Neural cell (in vitro differentiated cells): ENCODE data around the gene RUSC1. TPM values are rescaled to one million over a fixed set of nuclear protein-coding genes. Genes with fewer than 3 reads are reported as not detected.
A peak's percentile ranks its signal among the peaks of the same experiment; 100 is the strongest.

Experiments
- H2AFZ ChIP-seq: fragments of 200-600, 300-800 bp; sonication (generic), shearing (Covaris generic); 2 replicates; pipeline ENCODE4 v1.6.0; 2014; ENCODE audit warnings: low read depth, mild to moderate bottlenecking, antibody characterized with exemption, low read length, moderate library complexity
- H3F3A ChIP-seq: fragments of 200-600 bp; shearing (Covaris generic); 2 replicates; pipeline ENCODE4 v1.6.1; 2016; ENCODE audit warnings: mild to moderate bottlenecking, moderate library complexity, mixed read lengths, antibody characterized with exemption, low read length; ENCODE audit not compliant: insufficient read depth, poor library complexity, severe bottlenecking
- H3K27ac ChIP-seq: fragments of 200-600, 300-800 bp; sonication (generic), shearing (Covaris generic); 2 replicates; pipeline ENCODE4 v1.5.1; 2014; ENCODE audit warnings: mild to moderate bottlenecking, low read length, moderate library complexity
- H3K27me3 ChIP-seq: fragments of 300-800, 200-600 bp; sonication (generic), shearing (Covaris generic); 2 replicates; pipeline ENCODE4 v1.6.0; 2014; ENCODE audit warnings: mild to moderate bottlenecking, low read depth, low read length, moderate library complexity; ENCODE audit not compliant: insufficient read depth
- H3K36me3 ChIP-seq: fragments of 300-800, 200-600 bp; sonication (generic), shearing (Covaris generic); 2 replicates; pipeline ENCODE4 v1.5.1; 2014; ENCODE audit warnings: mild to moderate bottlenecking, antibody characterized with exemption, low read length, moderate library complexity; ENCODE audit not compliant: insufficient read depth
- H3K4me2 ChIP-seq: fragments of 300-800, 200-600 bp; sonication (generic), shearing (Covaris generic); 2 replicates; pipeline ENCODE4 v1.6.0; 2014; ENCODE audit warnings: mild to moderate bottlenecking, low read length
- H3K4me3 ChIP-seq: fragments of 300-800, 200-600 bp; sonication (generic), shearing (Covaris generic); 2 replicates; pipeline ENCODE4 v1.5.1; 2014; ENCODE audit warnings: mild to moderate bottlenecking, low read length, moderate library complexity
- H3K79me2 ChIP-seq: fragments of 200-600 bp; shearing (Covaris generic); replicated peaks from 2 replicates; pipeline ENCODE4 v1.6.0; 2014; ENCODE audit warnings: mild to moderate bottlenecking, low read length, moderate library complexity; ENCODE audit not compliant: insufficient read depth
- H3K9ac ChIP-seq: fragments of 300-800, 200-600 bp; sonication (generic), shearing (Covaris generic); 2 replicates; pipeline ENCODE4 v1.6.1; 2016; ENCODE audit warnings: mild to moderate bottlenecking, low read length, mixed read lengths
- H3K9me2 ChIP-seq: fragments of 200-600 bp; shearing (Covaris generic); 2 replicates; pipeline ENCODE4 v1.6.1; 2016; ENCODE audit warnings: mild to moderate bottlenecking, low read length, mixed read lengths; ENCODE audit not compliant: insufficient read depth
- H3K9me3 ChIP-seq: fragments of 200-600, 300-800 bp; sonication (generic), shearing (Covaris generic); 2 replicates; pipeline ENCODE4 v1.6.1; 2016; ENCODE audit warnings: mild to moderate bottlenecking, mixed run types, low read length, moderate library complexity, mixed read lengths
- H4K20me1 ChIP-seq: fragments of 200-600 bp; shearing (Covaris generic); 2 replicates; pipeline ENCODE4 v1.6.1; 2016; ENCODE audit warnings: mild to moderate bottlenecking, mixed run types; ENCODE audit not compliant: insufficient read depth
- CTCF ChIP-seq: fragments of 450-650 bp; IDR thresholded peaks from 2 replicates; pipeline ENCODE4 v1.5.1; 2014; ENCODE audit warnings: antibody characterized with exemption, mild to moderate bottlenecking, moderate library complexity; ENCODE audit not compliant: poor library complexity, severe bottlenecking
- EP300 ChIP-seq: fragments of 450-650 bp; conservative IDR thresholded peaks from 2 replicates; pipeline ENCODE4 v1.6.1; 2014; ENCODE audit warnings: antibody characterized with exemption, mild to moderate bottlenecking, moderate library complexity; ENCODE audit not compliant: poor library complexity, severe bottlenecking
- EZH2 ChIP-seq: fragments of 200-600, 300-800 bp; shearing (Covaris generic), sonication (generic); IDR thresholded peaks from 2 replicates; pipeline ENCODE4 v1.6.1; 2014; ENCODE audit warnings: antibody characterized with exemption, low read length, borderline replicate concordance, mild to moderate bottlenecking; ENCODE audit not compliant: insufficient read depth, poor library complexity, severe bottlenecking
- MXI1 ChIP-seq: fragments of 450-650 bp; conservative IDR thresholded peaks from 2 replicates; pipeline ENCODE4 v1.6.1; 2014; ENCODE audit warnings: antibody characterized with exemption, mild to moderate bottlenecking; ENCODE audit not compliant: poor library complexity, severe bottlenecking
- POLR2AphosphoS5 ChIP-seq: IDR thresholded peaks from 2 replicates; pipeline ENCODE4 v1.6.1; 2012
- RAD21 ChIP-seq: fragments of 450-650 bp; conservative IDR thresholded peaks from 2 replicates; pipeline ENCODE4 v1.6.1; 2014; ENCODE audit warnings: antibody characterized with exemption, mild to moderate bottlenecking, moderate library complexity
- REST ChIP-seq: IDR thresholded peaks from 2 replicates; pipeline ENCODE4 v1.6.1; 2012; ENCODE audit warnings: borderline replicate concordance
- SMC3 ChIP-seq: fragments of 450-650 bp; conservative IDR thresholded peaks from 2 replicates; pipeline ENCODE4 v1.6.1; 2014; ENCODE audit warnings: antibody characterized with exemption, mild to moderate bottlenecking, moderate library complexity; ENCODE audit not compliant: poor library complexity
- TAF1 ChIP-seq: IDR thresholded peaks from 2 replicates; pipeline ENCODE4 v1.6.1; 2012; ENCODE audit warnings: low read depth
- polyA plus RNA-seq: library from polyadenylated mRNA; depleted of rRNA; stranded (reverse); fragments of >200 nt; gene quantifications from 2 replicates; pipeline ENCODE4 v1.2.3, GENCODE V29; 2014

The RUSC1 gene
- polyA plus RNA-seq, 1 donor from 2014 or later, result 45.7 TPM

DNA sequence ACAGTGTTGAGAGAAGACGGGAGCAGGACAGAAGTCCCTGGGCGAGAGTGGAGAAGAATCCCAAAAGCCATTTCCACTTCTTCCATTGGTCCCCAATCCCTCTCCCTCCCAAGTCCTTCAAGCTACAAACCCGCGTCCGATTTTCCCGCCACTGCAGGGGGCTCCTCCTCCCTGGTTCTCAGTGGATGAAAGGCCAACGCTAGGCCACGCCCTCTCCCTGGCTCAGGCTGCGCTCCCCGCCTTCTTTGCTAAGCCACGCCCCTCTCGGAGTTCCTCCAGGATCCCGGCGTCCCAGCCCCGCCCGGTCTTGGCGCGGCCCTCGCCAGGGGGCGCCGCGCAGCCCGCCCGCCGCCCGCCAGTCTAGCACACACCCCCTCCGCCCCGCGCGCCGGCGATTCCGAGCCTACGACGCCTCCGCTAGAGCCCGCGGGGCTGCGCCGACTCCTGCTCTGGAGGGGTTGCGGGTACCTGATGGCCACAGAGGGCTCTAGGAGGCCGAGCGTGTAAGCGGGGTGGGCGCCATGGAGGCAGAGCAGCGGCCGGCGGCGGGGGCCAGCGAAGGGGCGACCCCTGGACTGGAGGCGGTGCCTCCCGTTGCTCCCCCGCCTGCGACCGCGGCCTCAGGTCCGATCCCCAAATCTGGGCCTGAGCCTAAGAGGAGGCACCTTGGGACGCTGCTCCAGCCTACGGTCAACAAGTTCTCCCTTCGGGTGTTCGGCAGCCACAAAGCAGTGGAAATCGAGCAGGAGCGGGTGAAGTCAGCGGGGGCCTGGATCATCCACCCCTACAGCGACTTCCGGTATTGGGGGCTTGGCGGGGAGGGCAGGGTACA lies 43.4 kb upstream of the RUSC1 start, which contains the start of gene HCN3:
HCN3 (plus strand) TSS at position 394 of the 832 bp plus-strand sequence; CDS start at position 522, 128 bp downstream.
- Histone ChIP-seq H2AFZ (peak within 1 kb of the TSS; percentile 37), H3K9ac (peak within 1 kb of the TSS; percentile 97), H3K4me3 (peak within 1 kb of the TSS; percentile 96), H4K20me1 (no peaks in the 10 kb centered on the region), H3K9me3 (no peaks in the 10 kb centered on the region), H3K9me2 (no peaks in the 10 kb centered on the region), H3F3A (peaks cover 10% of the 10 kb centered on the region), H3K36me3 (no peaks in the 10 kb centered on the region), H3K79me2 (peaks cover 6% of the 10 kb centered on the region), H3K4me2 (peak within 1 kb of the TSS; percentile 65), H3K27ac (peak within 1 kb of the TSS; percentile 100), H3K27me3 (no peaks in the 10 kb centered on the region)
- peak; percentile 88 for TF ChIP-seq POLR2AphosphoS5
- no peak for TF ChIP-seq EZH2
- TF ChIP-seq SMC3, result peak; percentile 90
- peak; percentile 14 for TF ChIP-seq EP300
- TF ChIP-seq CTCF, result peak; percentile 89
- TF ChIP-seq TAF1, result peak; percentile 54
- TF ChIP-seq RAD21, result peak; percentile 75
- peak; percentile 78 for TF ChIP-seq MXI1
- peak; percentile 65 for TF ChIP-seq REST

DNA sequence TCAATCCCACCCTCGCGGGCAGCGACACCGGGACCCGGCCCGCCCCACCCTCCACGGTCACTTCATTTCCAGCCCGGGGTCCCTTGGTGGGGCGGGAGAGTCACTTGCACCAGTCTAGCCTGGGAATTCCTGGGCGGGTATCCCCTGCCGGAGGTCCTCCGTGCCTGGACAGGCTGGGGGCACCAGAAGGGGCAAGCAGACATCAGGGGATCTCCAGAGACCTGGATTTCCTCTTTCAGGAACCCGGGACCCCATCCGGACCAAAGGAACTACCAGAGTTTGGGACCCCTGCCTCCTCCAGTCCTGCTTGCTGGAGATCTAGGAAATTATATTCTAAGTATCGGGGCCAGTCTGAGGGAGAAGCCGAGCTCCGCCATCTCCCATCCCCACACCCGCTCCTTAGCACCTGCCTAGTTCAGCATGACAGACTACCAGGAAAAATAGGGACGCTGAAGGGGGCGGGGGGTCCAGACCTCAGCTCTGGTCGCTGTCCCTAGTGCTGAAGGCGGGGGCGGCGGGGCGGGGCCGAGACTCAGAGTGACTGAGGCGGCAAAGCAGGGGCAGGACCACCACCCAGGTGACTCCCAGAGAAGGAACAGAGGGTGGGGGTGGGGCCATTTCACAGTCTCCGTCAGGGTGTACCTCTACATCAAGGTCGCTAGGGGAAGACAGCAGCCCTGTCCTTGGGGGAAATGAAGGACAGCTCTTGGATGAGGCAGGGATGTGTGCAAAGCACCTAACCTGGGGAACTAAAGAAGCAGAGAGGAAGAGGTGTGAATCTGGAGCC lies 42.6 kb upstream of the RUSC1 start:
- H3K9ac ChIP-seq, result peak overlapping the region; percentile 97

More for the DNA sequence above, 42.6 kb upstream of the RUSC1 start:
- TF ChIP-seq CTCF (peak; percentile 84), EP300 (peak; percentile 67), SMC3 (peak; percentile 72), EZH2 (no peak), RAD21 (peak; percentile 77), POLR2AphosphoS5 (peak; percentile 81), REST (peak; percentile 71), TAF1 (peak; percentile 89), MXI1 (peak; percentile 30)
- Histone ChIP-seq H3K27ac (peak overlapping the region; percentile 100), H3K9me3 (no peaks in the 10 kb centered on the region), H3K36me3 (no peaks in the 10 kb centered on the region), H3K9me2 (no peaks in the 10 kb centered on the region), H4K20me1 (no peaks in the 10 kb centered on the region), H3F3A (peaks cover 10% of the 10 kb centered on the region), H3K79me2 (no peaks in the 10 kb centered on the region), H3K4me3 (peak overlapping the region; percentile 96), H2AFZ (peak overlapping the region; percentile 86), H3K27me3 (no peaks in the 10 kb centered on the region), H3K4me2 (peak overlapping the region; percentile 98)
